ENCODE data around the gene CEP170B.
"Not testable (repeated sequence)": the region's sequence is repeated elsewhere in the genome, so short reads cannot be mapped to it uniquely, and the experiment has no call there.

Gene CEP170B

GRCh38 chr14:104941508-104942365 lies 76.7 kb downstream of the CEP170B start:
- DNase-seq (ENCODE audit: low read depth in 2 of 2, low spot score in 1 of 2), result no peak

- DNase-seq (ENCODE audit: low read depth in 2 of 2, low spot score in 1 of 2), result no peak
These were observed 77.5 kb downstream of the CEP170B start for GRCh38 chr14:104942586-104942985.

- DNase-seq (ENCODE audit: low read depth in 2 of 2, low spot score in 1 of 2), result not testable (repeated sequence)
These were observed 78.3 kb downstream of the CEP170B start for GRCh38 chr14:104943216-104944015.

DNA sequence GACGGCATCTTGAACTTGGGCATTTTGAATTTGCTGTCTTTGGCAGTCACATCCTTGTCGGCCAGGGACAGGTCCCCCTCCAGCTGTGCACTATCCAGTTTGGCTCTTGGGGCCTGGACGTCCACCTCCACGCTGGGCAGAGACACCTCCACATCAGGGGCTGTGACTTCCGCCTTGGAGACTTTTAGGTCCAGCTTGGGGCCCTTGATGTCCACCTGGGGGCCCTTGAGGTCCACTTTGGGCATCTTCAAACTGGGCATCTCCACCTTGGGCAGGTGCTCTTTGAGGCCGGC lies 78.9 kb downstream of the CEP170B start:
- not testable (repeated sequence) for DNase-seq (ENCODE audit: low read depth in 2 of 2, low spot score in 1 of 2)

- DNase-seq (ENCODE audit: low read depth in 2 of 2, low spot score in 1 of 2), result not testable (repeated sequence)
These were observed 79.6 kb downstream of the CEP170B start for GRCh38 chr14:104944436-104945205.

GRCh38 chr14:104945266-104945665 lies 80.2 kb downstream of the CEP170B start:
- DNase-seq (ENCODE audit: low read depth in 2 of 2, low spot score in 1 of 2), result not testable (repeated sequence)

Data from stimulated activated CD8-positive, alpha-beta memory T cell treated with anti-CD3 and anti-CD28 coated beads, Interleukin-4, amount 100 ng/mL, for 4 hours (primary cell).